ENCODE measurements around the gene MCF2L. TPM values are rescaled to one million over a fixed set of nuclear protein-coding genes. Genes with fewer than 3 reads are reported as not detected.

MCF2L gene
- total RNA-seq, 1 donor from 2014 or later = 64.1 TPM

DNA sequence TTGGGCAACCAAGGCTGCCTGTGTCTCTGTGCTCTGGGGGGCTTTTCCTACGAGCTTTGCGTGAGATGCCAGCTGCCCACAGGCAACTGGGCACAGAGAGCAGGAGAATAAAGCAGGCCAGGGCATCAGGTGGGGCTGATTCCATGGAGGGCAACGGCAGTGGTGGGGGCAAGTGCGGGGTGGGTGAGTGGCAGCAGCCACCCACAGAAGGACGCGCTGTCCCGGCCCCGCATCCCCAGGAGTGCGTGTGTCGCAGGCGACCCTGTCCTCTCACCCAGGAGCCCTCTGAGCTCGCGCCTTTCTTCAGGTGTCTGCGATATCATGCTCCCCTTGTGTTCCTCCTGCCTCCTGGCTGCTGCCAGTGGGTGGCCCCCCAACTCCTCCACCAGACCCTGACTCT lies 67.4 kb downstream of the MCF2L start:
- DNase-seq (ENCODE audit: low spot score) (no peak), ATAC-seq (no peak)
- intact Hi-C loops (cut with DNase I) = no loop called here

DNA sequence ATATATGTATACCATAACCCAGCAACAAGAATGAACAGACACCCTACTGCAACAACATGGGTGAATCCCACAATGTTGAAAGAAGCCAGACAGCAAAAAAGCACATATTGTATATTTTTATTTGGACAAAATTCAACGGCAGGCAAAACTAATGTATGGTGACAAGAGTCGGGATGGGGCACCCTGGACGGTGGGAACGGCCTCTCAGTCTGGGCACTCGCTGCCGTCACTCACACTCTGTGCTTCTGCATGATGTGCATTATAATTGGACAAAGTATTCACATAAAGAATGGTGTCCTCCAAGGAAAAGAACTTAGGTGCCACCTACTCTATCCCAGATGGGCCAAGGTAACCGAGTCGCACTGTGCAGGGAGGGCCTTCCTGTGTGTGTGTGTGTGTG lies 71.0 kb downstream of the MCF2L start:
- intact Hi-C loops (cut with DNase I) = no loop called here
- DNase-seq (ENCODE audit: low spot score) = no peak

DNA sequence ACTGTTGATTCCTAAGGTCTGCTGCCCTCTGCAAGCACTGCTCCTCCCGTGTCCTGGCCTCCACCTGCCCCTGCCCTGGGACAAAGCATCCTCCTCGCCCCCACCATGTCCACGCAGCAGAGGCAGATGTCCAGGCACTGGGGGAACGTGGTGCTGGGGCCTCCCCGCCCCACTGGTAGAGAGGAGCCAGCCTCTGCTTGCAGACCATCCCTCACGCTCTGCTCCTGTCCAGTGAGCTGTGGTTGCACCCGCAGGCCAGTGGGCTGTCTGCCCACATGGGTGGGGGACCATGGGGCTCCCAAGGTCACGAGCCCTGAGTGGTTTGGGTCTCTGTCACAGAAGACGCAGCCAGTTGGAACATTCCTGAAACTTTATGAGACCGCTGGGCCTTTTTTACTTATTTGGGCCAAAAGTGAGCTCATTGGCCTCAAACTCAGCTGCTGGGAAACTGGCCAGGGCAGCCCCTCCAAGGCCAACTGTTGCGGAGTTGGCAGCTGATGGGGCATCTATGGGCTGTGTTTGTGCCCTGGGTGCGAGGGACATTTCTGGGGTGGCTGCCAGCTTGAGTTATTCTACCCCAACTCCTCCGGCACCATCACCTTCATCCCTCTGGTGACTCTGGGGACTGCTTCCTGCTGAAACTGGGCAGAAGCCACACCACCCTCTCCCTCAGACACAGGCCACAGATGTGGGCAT lies 71.7 kb downstream of the MCF2L start:
- DNase-seq (ENCODE audit: low spot score) = no peak
- ATAC-seq = peak; percentile 48
- intact Hi-C loops (cut with DNase I) = no loop called here

More for the DNA sequence above, 71.0 kb downstream of the MCF2L start:
- ATAC-seq = no peak

DNA sequence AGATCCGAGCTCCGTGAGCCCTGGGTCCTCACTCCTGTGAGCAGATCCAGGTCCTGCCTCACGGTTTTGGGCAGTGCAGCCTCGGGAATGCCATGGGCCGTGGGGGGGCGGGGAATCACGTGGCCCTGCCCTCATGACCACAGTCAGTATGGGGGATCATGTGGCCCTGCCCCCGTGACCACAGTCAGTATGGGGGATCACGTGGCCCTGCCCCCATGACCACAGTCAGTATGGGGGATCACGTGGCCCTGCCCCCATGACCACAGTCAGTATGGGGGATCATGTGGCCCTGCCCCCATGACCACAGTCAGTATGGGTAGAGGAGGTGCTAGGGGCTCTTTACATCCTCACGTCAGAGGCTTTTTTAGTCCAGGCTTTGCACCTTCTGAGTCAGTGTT lies 72.3 kb downstream of the MCF2L start:
- DNase-seq (ENCODE audit: low spot score) = no peak
- ATAC-seq = peak; percentile 60
- intact Hi-C loops (cut with DNase I) = no loop called here

DNA sequence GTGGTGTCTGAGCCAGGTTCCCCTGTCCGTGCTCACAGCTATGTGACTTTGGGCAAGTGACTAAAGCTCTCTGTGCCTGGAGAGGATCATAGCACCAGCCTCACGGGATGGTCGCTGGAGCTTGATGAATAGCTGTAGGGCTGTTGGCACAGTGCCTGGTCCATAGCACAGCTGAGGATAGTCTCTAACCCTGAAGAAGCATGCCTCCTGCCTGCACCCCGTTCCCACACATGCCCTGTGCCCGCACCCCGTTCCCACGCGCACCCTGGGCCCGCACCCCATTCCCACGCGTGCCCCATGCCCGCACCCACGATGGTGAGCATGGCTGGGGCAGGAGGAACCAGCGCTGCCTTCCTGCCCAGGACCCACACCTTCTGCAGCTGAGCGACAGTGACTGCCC lies 72.9 kb downstream of the MCF2L start:
- intact Hi-C loops (cut with DNase I) = no loop called here
- DNase-seq (ENCODE audit: low spot score) = no peak
- no peak for ATAC-seq

DNA sequence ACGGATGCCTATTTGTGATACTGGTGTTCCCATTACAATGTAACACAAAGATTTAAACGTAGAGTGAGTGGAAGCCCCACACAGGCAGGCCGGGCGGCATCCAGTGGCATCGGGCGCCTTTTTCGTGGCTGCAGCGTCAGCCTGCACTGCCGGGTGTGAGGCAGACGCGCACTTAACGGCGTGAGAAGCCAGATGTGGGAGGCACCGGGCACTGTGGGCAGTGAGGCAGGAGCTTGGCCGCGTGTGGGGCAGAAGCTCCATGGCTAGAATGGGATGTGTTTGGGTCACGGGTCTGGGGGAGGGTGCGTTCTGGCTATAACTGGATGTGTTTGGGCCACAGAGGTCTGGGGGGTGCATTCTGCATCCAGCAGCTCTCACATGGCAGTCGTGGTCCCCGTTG lies 73.4 kb downstream of the MCF2L start:
- DNase-seq (ENCODE audit: low spot score) (no peak), ATAC-seq (no peak)
- intact Hi-C loops (cut with DNase I) = no loop called here

DNA sequence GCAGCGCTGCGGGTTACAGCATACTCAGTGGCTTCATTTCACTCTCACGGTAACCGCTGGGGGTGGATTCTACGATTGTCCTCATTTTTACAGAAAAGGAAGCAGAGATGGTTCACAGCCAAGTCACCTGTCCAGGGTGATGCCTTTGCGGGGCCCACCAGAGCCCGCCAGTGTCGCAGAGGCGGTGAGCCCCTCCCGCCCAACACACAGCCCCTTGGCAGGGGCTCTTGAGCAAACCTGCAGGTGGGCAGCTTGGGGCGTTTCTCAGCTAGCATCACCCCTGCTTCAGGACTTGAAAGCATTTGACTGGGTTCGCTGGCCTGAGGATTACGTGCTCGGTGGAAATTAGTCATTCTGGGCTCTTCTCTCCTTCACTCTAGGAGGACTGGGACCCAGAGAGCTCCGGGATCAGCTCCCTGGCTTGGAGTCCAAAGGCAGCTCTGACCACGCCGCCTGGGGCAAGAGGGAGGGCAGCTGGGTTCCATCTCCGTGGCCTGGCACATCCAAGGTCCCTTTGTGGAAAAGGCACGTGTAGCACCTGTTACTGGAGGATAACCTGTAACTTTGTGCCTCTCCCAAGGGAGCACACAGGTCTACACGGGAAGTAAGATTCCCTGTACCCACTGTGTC lies 74.1 kb downstream of the MCF2L start:
- ATAC-seq (no peak), DNase-seq (ENCODE audit: low spot score) (no peak)
- intact Hi-C loops (cut with DNase I) = no loop called here

DNA sequence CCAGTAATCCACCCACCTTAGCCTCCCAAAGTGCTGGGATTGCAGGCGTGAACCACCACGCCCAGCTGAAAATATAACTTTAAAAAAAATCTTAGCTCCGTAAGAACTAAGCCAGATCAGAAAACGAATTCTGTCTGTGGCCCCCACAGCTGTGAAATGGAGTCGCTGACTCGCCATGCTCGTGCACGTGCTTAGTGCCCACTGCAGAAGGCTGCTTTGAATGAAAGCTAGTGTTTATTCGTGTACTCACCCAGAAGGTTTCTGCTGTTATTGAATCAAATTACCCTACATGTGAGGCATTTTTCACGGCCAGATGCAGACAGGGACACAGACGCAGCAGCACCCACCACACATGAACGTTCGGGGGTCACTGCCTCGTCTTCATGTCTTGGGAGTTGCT lies 74.9 kb downstream of the MCF2L start:
- intact Hi-C loops (cut with DNase I) = no loop called here
- ATAC-seq = no peak
- no peak for DNase-seq (ENCODE audit: low spot score)

DNA sequence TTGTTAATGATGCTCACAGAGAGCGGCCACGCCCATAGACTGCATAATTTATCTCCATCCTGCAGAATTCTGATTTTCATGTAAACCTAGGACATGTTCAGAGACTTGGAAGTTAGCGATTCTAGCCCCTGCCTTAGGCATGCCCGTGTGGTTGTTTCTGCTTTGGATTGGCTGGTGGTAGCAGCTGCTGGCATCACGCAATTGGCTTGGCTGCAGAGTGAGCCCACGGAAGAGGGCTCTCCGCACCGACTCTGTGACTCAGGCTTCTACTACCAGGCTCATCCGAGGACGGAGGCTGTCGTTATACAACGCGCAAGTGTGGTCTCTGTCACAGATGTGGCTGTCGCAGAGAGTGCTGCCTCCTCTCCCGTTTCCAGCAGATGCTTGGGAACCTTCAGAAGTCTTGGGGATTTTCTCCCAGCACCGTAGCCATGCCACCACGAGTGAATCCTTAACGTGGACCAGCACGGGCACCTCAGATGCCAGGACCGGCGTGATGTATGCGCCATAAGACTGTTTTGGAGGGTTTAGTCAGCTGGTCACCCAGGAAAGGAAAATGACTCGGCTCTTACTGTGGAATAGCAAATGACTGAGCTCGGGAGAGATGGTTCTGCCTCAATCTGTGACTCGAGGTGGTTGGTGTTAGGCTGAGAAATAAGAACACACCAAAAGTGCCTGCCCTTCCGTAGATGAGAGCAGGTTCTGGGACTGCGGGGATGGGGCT lies 75.5 kb downstream of the MCF2L start:
- ATAC-seq (no peak), DNase-seq (ENCODE audit: low spot score) (no peak)
- intact Hi-C loops (cut with DNase I) = no loop called here

DNA sequence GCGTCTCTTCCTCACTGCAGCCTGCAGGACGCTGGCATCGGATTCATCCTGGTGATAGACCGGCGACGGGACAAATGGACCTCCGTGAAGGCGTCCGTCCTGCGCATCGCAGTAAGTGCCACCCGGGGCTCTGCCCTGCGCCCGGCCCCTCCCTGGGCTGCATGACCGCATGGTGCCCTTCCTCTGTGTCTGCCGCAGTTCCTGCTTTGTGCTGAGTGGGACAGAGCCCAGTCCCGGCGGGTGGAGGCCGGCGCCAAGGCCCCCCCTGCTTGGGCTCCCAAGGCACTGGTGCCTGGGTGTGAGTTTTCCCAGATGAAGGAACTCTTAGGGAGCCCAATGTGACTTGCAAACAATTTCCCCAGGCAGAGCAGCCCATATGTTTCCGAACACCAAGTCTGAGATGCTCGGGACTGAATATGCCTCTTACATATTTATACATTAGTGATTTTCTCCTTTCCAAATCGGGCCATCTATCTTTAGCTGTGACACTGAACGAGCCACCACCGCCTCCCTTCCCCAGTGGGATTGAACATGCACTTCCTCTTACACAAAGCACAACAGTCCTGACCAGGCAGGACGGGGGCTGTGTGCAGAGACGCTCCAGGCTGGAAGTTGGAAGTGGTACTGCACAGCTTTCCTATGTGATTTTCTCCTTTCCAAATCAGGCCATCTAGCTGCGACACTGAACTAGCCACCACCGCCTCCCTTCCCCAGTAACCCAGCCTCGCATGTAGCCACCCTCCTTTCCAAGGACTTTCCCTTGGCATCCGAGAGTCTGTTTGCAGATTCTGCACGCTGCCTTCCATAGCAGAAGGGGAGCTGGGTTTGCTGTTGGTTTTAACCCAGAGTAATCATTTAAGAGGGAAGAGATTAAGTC lies 76.5 kb downstream of the MCF2L start:
- intact Hi-C loops (cut with DNase I) = no loop called here
- ATAC-seq = no peak
- no peak for DNase-seq (ENCODE audit: low spot score)

DNA sequence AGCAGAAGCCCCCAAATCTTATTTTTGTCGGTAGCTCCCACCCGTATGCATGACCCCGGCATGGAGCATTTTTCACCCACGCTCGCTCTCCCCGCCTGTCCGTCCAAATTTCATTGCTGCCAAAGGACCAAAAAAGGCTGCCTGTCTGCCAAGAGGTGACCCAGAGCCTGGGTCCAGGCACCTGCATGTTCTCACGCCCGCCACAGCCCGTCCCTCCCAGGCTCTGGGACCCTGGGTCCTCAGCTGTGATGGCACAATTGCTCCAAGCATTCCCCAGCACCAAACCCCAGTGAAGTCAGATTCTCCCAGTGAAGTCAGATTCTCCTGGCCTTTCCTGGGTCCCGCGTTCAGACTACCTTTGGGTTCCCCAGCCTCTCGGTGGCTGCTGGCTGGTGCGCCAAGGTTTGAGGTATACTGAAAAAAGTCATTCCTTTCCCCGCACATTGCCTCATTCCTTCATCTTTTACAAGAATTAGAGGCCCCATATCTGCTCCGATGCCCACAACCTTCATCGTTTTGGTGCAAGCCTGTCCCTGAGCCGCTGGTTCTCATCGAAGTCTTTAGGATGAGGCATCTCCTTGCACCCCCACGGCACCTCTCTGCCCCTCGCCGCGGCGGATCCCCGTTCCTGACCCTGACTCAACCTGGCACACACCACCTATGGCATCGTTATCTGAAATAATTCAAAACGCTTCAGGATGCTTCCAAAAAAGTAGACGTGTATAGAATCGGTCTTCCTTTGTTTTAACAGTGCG lies 77.3 kb downstream of the MCF2L start:
- DNase-seq (ENCODE audit: low spot score) = no peak
- no peak for ATAC-seq
- intact Hi-C loops (cut with DNase I) = no loop called here

DNA sequence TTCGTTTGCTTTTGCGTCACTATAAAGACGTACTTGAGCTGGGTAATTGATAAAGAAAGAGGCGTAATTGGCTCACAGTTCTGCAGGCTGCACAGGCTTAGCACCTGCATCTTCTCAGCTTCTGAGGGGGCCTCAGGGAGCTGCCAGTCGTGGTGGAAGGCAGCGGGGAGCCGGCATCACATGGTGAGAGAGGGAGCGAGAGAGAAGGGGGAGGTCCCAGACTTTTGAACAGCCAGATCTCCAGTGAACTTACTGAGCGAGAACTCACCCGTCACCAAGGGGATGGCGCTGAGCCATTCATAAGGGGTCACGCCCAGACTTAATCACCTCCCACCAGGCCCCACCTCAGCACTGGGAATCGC lies 77.8 kb downstream of the MCF2L start:
- intact Hi-C loops (cut with DNase I) = no loop called here
- no peak for DNase-seq (ENCODE audit: low spot score)
- no peak for ATAC-seq

DNA sequence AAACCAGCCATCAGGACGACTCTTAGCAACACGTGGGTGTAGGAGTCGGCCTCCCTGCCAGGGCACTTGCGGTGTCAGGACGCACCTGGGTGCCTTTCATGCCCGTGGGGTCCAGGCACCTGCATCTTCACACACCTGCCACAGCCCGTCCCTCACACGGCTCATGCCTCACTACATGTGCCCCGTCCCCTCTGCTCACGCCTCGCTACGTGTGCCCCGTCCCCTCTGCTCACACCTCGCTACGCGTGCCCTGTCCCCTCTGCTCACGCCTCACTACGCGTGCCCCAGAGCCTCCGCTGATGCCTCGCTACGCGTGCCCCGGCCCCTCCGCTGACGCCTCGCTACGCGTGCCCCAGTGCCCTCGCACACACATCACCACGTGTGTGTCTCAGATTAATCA lies 78.6 kb downstream of the MCF2L start:
- intact Hi-C loops (cut with DNase I) = no loop called here
- ATAC-seq = no peak
- no peak for DNase-seq (ENCODE audit: low spot score)

DNA sequence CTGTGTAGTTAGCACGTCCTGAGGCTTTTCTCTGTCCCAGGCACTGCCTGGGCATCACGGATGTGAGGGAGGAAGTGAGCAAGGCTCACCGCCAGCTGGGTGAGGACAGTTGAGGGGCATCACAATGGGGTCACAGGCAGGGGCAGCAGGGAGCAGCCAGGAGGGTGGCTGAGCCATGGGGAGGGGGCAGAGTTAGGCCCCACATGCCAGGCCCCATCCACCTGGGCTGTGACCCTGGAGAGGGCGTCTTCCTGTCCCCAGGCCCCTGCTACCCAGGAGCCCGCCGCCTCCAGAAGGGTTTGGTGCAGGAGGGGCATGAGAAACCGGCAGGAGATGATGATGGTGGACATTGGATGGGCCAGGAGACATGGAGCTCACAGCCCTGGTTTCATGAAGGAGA lies 79.8 kb downstream of the MCF2L start:
- ATAC-seq (no peak), DNase-seq (ENCODE audit: low spot score) (no peak)
- intact Hi-C loops (cut with DNase I) = no loop called here

DNA sequence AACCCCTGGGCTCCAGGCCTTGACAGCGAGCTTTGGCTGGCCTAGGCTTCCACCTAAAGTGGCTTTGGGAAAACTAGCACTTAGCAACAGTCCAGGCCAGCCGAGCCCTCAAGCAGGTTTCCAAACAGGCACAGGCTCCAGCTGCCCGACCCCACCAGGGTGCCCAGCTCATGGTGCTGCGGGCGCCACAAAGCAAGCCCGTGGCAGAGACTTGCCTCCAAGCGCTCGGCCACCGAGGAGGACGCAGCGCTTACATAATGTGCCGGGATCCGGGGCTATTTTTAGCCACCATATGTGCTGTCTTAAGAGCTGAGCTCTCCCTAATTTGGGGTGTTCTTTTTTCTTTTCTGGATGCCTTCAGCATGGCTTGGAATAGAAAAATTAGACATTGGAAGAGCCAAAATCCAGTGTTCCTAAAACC lies 80.5 kb downstream of the MCF2L start:
- no peak for DNase-seq (ENCODE audit: low spot score)
- peak; percentile 35 for ATAC-seq
- intact Hi-C loops (cut with DNase I) = no loop called here

DNA sequence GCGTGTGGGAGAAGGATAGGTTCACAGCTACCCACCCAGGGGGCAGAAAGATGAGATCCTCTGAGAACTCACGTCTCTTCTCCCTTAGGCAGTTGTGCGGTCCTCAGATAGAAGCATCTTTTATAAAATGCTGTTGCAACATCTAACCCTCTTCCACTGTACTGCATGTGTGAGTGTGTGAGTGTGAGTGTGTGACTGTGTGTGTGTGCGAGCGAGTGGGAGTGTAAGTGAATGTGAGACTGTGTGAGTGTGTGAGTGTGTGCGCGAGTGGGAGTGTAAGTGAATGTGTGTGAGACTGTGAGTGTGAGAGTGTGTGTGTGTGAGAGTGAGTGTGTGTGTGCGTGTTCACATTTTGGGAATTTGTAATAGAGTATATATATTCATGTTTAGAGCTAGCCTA lies 81.0 kb downstream of the MCF2L start:
- peak; percentile 29 for ATAC-seq
- intact Hi-C loops (cut with DNase I) = no loop called here
- DNase-seq (ENCODE audit: low spot score) = no peak

DNA sequence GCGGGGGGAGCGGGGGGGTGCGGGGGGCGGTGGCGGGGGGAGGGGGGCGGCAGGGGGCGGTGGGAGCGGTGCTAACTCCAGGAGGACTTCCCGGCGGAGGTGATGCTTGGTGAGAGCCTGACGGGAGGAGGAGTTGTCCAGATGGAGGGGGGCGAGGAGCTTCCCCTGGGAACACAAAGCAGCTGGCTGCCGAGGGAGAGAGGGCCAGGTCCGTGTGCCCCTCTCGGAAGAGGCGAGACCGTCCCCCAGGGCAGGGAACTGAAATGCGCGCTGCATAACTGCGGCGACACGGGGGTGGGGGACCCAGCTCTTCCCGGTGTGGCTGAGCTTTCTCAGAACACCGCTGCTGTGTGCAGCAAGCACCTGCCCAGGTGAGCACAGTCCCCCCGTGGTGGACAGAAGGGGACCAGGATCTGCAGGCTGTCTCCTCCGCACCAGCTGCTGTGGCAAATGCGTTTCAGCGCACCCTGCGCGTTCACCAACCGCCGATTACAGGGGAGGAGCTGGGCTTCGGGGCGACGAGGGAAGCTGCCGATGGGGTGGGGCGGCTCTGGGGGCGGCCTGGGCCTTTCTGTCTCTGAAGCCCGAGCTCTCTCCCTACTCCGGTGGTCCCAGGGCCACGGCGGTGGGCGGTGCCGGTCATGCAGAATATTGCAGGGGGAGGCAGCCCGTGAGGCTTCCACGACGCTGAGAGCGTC lies 81.9 kb downstream of the MCF2L start:
- no peak for ATAC-seq
- intact Hi-C loops (cut with DNase I) = no loop called here
- no peak for DNase-seq (ENCODE audit: low spot score)

DNA sequence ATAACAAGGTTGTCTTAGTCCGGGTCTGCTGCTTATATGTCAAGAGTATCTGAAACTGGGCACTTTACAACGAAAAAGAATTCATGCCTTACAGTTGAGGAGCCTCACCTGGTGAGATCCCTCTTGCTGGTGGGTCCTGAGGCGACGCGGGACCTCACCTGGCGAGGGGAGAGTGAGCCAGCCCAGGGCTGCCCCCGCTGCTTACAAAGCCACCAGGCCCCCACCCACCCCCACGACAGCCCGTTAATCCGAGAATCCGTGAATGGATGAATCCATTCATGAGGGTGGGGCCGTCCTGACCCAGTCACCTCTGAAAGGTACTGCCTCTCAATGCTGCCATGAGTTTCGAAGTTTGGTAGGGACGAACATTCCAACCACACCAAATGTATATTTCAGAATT lies 82.6 kb downstream of the MCF2L start:
- intact Hi-C loops (cut with DNase I) = no loop called here
- DNase-seq (ENCODE audit: low spot score) (no peak), ATAC-seq (no peak)
